ENCODE data around the gene CYB561A3.

Gene CYB561A3

DNA sequence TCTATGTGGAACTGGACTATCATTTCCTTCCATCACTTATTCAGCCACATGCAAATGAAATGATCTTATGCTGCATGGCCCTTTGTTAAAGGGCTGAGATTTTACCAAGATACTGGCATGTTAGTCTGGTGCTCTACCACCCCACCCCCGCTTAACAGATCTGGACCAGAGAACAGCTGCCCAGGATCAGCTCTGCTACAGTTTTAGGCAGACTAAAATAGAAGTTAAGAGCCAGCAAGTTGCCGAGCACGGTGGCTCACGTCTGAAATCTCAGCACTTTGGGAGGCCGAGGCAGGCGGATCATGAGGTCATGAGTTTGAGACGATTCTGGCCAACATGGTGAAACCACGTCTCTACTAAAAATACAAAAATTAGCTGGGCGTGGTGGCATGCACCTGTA, 33.3 kb downstream of the CYB561A3 start:
- ChIA-PET POLR2A (interaction anchor here (0.6 to 1.5 kb wide), 3 partner anchors 29 to 203 kb away, joined by 3 to 4 read pairs (median 4); partner anchors contain the start of genes CYB561A3 and TMEM138), CTCF (interaction anchor here (1.0 to 6.5 kb wide), 4 partner anchors 8 to 57 kb away, joined by 3 to 48 read pairs (median 18); no protein-coding TSS in a partner anchor)
- DNase-seq (ENCODE audit: extremely low spot score): no peak
- TF ChIP-seq, protein P1, sequence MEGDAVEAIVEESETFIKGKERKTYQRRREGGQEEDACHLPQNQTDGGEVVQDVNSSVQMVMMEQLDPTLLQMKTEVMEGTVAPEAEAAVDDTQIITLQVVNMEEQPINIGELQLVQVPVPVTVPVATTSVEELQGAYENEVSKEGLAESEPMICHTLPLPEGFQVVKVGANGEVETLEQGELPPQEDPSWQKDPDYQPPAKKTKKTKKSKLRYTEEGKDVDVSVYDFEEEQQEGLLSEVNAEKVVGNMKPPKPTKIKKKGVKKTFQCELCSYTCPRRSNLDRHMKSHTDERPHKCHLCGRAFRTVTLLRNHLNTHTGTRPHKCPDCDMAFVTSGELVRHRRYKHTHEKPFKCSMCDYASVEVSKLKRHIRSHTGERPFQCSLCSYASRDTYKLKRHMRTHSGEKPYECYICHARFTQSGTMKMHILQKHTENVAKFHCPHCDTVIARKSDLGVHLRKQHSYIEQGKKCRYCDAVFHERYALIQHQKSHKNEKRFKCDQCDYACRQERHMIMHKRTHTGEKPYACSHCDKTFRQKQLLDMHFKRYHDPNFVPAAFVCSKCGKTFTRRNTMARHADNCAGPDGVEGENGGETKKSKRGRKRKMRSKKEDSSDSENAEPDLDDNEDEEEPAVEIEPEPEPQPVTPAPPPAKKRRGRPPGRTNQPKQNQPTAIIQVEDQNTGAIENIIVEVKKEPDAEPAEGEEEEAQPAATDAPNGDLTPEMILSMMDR (IDR thresholded peaks at IDR 0.05; ENCODE audit: control extremely low read depth, extremely low read depth, low read depth, missing control alignments): no peak

DNA sequence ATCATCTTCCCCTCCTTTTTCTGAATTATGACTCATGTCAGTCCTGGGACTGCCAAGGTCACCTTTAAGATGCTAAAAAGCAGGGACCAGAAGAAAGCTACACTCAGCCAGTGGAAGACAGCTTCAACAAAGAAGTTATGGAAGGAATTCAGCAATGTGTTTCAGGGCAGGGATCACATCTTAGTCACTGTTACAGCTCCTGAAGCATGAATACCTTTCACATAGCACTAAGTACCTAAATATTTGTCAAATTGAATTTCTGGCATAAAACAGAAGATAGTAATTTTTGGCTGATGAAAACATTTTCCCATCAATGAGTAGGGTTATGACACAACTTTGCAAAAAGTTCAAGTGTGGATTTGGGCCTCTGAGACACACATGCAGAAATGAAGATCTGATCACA, 34.0 kb downstream of the CYB561A3 start:
- POLR2A ChIA-PET: interaction anchor here (1.5 kb wide), 1 partner anchor 34 kb away, joined by 4 read pairs; the partner anchor contains the start of genes CYB561A3 and TMEM138
- CTCF ChIA-PET: interaction anchor here (1.0 to 6.5 kb wide), 5 partner anchors 8 to 65 kb away, joined by 3 to 48 read pairs (median 5); partner anchors contain the start of gene TMEM216
- TF ChIP-seq, protein P1 (IDR thresholded peaks at IDR 0.05; ENCODE audit: control extremely low read depth, extremely low read depth, low read depth, missing control alignments): no peak
- DNase-seq (ENCODE audit: extremely low spot score): no peak

DNA sequence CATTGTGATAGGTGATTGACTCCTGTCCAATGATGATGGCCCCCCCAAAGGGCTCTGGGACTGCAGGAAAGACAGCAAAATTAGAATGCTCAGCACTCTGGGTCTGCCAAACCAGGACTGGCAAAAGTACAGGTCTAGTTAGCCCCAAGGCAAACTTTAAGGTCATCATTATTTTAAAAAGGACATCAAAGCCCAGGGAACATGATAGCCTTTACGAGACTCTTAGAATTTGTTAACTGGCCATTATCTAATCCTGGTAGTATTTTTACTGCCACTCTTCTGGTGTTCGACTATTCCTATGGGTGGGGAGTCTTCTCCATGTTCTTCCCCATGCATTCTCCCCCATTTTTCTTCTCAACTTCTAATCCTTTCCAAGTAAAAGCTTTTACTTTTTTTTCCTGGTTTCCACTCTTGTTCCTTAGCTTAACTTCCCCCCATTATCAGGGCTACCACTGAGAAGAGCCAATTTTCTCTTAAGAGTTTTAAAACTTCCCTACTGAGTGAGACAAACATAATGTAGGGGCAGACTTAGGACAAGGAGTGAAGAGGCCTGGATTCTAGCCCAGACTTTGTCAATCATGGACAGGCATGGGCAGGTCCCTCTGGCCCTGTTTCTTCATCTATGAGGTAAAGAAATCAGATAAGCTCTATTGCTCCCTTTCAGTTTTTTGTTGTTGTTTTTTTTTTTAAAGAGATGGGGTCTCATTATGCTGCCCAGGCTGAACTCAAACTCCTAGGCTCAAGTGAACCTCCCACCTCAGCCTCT, 35.9 kb downstream of the CYB561A3 start:
- ChIA-PET CTCF (interaction anchor here (3.0 to 6.5 kb wide), 2 partner anchors 10 to 59 kb away, joined by 31 to 48 read pairs; no protein-coding TSS in a partner anchor), POLR2A (no interaction called here)
- TF ChIP-seq, protein P1 (IDR thresholded peaks at IDR 0.05; ENCODE audit: control extremely low read depth, extremely low read depth, low read depth, missing control alignments): no peak
- no peak for DNase-seq (ENCODE audit: extremely low spot score)

DNA sequence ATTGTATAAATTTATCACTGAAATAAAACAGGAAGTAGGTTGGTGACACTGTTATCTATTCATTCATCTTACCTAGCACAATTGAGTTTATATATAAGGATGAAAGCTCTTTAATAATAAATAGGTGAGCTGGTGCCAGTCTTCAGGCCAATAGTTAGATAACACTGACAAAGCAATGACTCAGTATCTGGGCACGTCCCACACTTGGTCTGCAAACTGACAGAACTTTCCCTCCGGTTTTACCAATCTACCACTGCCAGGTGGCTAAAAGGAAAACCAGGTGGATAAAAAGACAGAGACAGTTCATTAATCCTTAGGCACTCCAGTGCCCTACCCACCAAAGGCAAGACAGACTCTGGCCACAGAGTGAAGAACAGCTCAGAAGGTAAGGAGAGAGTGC, 46.4 kb downstream of the CYB561A3 start:
- no peak for DNase-seq (ENCODE audit: extremely low spot score)
- POLR2A ChIA-PET: no interaction called here
- TF ChIP-seq, protein P1 (IDR thresholded peaks at IDR 0.05; ENCODE audit: control extremely low read depth, extremely low read depth, low read depth, missing control alignments): no peak
- CTCF ChIA-PET: interaction anchor here (1.2 to 3.5 kb wide), 3 partner anchors 9 to 71 kb away, joined by 3 to 11 read pairs (median 5); no protein-coding TSS in a partner anchor

DNA sequence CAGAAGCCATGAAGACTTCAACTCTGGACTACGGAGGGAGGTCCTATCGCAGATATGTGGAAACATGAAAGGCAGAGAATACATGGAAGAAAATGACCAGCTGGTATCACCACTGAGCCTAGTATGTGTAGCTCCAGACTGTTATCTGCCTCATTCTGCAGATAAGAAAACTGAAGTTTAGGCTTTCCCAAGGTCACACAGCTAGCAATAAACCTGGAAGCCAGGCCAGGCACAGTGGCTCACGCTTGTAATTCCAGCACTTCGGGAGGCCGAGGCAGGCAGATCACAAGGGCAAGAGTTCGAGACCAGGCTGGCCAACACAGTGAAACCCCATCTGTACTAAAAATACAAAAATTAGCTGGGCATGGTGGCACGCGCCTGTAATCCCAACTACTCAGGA, 50.9 kb downstream of the CYB561A3 start:
- no peak for DNase-seq (ENCODE audit: extremely low spot score)
- TF ChIP-seq, protein P1 (IDR thresholded peaks at IDR 0.05; ENCODE audit: control extremely low read depth, extremely low read depth, low read depth, missing control alignments): no peak
- CTCF ChIA-PET: interaction anchor here (1.1 to 5.3 kb wide), 7 partner anchors 8 to 75 kb away, joined by 3 to 23 read pairs (median 5); partner anchors contain the start of gene VWCE
- POLR2A ChIA-PET: interaction anchor here (1.3 kb wide), 1 partner anchor 11 kb away, joined by 10 read pairs; no protein-coding TSS in a partner anchor

DNA sequence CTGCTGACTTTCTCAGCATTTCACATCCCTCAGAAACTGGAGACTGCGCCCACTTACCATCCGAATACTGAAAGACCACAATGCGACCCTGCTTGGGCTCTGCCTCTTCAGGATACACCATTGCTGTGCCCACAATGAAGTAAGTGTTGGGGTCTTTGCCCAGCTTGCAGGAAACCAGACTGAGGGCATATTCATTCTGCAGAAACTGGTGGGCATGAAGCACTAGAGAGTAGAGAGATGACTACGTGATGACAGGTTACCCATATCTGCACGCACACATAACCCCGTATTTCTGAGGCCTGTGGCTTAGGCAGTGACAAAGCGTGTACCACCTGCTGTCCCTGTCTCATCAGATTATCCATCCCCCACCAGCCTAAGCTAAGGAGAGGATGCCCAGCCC, 51.9 kb downstream of the CYB561A3 start:
- ChIA-PET POLR2A (interaction anchor here (1.3 kb wide), 1 partner anchor 12 kb away, joined by 10 read pairs; no protein-coding TSS in a partner anchor), CTCF (interaction anchor here (1.0 to 5.3 kb wide), 6 partner anchors 9 to 116 kb away, joined by 3 to 23 read pairs (median 4); no protein-coding TSS in a partner anchor)
- DNase-seq (ENCODE audit: extremely low spot score): no peak
- TF ChIP-seq, protein P1 (IDR thresholded peaks at IDR 0.05; ENCODE audit: control extremely low read depth, extremely low read depth, low read depth, missing control alignments): no peak

Data from GM10248 (cell line).